HG02623 (cell line): ENCODE measurements around the gene RBM4.
A peak's percentile ranks its signal among the peaks of the same experiment; 100 is the strongest.
"Not testable (repeated sequence)": the region's sequence is repeated elsewhere in the genome, so short reads cannot be mapped to it uniquely, and the experiment has no call there.

Source experiments
- ATAC-seq: cut with Tn5 transposase; IDR thresholded peaks from one replicate; pipeline ENCODE4 v1.9.1; 2021; ENCODE audit warnings: moderate library complexity; ENCODE audit not compliant: unreplicated experiment

Gene RBM4

GRCh38 chr11:66638177-66639065, at the start of gene RBM4:
RBM4 (plus strand) TSS chr11:66638703; CDS start chr11:66639712, 1,009 bp downstream.
- peak; percentile 95 for ATAC-seq

GRCh38 chr11:66589315-66589714, 49.2 kb upstream of the RBM4 start:
- not testable (repeated sequence) for ATAC-seq

GRCh38 chr11:66589996-66590675, 48.4 kb upstream of the RBM4 start:
- ATAC-seq, result no peak

DNA sequence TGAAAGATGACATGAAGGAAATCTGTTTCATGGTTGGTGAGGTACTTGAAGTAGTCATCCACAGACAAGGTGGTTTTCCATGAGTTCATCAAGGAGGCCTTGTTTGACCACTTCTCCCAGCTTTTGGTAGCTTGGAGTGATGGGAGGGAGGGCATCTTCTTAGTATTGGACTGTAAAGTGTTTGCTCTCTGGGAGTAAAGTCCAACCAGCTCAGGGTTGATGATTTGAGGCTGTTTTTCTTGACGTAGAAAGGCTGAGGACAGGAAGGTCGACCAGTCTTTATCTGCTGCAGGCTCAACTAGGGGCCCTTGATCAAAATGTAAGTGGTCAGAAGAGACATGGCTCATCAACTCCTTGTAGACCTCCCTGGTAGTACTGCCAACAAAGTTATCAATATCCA, 47.3 kb upstream of the RBM4 start:
- ATAC-seq, result no peak

DNA sequence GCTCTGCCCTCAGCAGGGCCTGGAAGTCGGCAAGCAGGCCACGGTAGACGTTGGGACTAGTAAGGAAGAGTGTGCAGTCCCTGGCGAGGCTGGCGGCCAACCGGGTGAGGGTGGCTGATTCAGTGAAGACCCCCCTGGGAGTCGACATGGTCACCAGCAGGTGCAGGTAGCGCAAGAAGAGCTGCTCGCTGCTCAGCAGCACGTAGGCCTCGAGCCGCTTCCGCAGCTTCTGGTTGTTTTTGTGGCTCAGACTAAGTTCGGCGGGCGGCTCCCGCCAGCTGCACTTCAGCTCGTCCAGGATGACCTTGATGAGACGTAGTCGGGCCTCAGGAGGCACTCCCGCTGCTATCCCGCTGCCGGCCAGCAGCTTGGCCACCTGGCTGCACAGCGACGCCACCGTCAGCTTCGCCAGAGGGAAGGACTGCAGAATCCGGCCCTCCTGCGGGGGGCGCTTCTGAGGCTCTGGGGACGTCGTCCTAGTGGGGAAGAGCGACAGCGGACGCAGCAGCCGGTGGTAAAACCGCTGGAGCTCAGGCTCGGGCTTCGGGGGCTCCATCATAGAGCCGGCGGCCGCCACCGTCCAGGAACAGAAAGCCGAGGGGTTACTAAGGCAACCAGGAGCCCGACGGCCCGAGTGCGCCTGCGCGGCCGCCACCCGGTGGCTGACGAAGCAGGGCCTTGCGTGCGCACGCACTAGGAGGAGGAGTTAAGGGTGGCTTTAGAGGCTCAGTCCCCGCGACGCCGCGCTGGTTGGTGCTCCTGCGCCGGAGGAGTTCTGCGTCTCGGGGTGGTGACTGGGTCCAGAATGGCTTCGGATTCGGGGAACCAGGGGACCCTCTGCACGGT, 45.8 kb upstream of the RBM4 start, which contains the start of the genes CCDC87 and CCS:
Gene CCDC87 (minus strand): TSS at position 607 of the 846 bp plus-strand sequence. CDS start 48 bp downstream, at position 559.
Gene CCS (plus strand): TSS at position 729 of the 846 bp plus-strand sequence. CDS start 77 bp downstream, at position 806.
- ATAC-seq, result peak; percentile 88

GRCh38 chr11:66593303-66593635, 45.2 kb upstream of the RBM4 start:
- ATAC-seq, result no peak

- no peak for ATAC-seq
These were observed 44.9 kb upstream of the RBM4 start for GRCh38 chr11:66593650-66594049.

DNA sequence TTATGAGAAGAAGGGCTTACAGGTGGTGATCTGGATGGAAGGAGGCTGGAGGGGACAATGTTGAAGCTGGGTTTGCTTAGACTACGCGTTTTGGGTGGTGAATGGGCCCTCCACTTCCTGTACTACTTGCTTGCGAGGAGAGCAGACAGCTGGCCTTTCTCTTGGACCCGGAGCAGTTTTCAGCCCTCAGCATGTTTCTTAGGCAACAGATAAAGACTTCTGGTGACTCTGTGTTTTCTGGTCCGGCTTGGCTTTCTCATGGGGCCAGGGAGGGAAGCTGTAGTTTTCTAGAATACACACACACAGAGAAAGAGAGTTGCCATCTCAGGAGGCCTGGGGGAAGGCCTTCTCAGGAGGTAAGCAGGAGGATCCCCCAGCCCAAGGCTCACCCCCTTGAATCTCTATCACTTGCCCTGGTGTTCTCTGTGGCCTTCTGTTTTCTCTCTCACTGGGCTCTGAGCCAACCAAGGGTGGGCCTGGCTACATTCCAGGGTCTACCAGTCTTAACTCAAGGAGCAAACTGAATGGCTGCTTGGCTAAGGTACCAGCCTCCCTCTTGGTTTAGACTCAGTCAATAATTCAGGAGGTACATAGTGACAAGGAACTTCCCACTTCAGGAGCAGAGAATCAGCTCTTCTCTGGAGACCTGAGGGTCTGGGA, 43.1 kb upstream of the RBM4 start:
- ATAC-seq, result no peak

- ATAC-seq, result no peak
These were observed 39.5 kb upstream of the RBM4 start for GRCh38 chr11:66598993-66599392.

- ATAC-seq, result no peak
These were observed 38.3 kb upstream of the RBM4 start for GRCh38 chr11:66600219-66600618.

DNA sequence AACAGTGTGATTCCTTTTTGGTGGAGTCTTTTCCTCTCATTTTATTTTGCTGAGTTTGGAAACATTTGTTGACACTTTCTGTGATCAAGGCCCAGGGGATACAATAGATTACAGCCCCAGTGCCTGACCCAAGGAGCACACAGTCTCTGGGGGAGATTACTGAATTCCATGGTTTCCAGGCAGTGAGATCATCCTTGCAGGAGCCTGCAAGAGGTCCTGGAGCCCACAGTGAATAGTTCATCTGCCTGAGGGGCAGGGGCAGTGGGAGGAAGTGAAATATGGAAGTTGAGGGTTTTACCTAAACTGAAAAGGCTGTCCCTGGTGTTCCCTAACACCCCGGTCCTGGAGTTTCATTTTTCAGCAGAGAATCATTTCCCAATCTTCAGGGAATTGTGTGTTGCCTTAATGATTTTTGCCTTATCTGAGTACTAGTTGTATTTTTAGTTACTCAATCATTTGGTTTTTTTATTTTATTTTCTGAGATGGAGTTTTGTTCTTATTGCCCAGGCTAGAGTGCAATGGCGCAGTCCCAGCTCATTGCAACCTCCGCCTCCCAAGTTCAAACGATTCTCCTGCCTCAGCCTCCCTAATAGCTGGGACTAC, 37.8 kb upstream of the RBM4 start:
- ATAC-seq, result no peak

GRCh38 chr11:66603072-66603471, 35.4 kb upstream of the RBM4 start:
- ATAC-seq, result no peak

GRCh38 chr11:66604155-66604554, 34.3 kb upstream of the RBM4 start:
- ATAC-seq, result no peak

GRCh38 chr11:66606608-66607007, 31.9 kb upstream of the RBM4 start:
- not testable (repeated sequence) for ATAC-seq

DNA sequence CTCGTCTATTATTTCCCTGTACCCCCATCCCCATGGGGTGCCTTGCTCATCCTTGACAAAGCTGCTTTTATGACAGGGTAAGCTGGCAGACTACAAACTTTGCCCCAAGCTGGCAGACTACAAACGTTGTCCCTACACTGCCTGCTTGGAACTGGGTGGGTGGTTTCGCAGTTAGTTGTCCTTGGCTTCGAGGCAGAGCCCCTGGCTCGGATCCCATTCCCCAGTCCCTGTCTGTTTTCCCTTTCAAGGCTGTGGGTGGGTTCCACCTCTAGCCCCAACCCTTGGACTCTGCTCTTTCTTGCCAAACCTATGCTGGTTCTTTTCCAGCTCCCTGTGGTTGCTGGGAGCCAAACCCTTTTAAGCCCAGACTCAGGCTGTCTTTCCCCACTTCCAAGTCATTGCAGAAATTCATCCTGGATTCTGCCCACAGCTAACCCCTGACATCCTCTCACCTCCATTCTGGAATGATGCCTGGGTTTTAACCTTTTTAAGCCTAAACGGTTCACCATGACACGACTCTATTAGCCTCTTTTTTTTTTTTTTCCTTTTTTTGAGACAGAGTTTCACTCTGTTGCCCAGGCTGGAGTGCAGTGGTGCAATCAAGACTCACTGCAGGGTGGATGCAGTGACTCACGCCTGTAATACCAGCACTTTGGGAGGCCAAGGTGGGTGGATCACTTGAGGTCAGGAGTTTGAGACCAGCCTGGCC, 31.2 kb upstream of the RBM4 start:
- no peak for ATAC-seq

DNA sequence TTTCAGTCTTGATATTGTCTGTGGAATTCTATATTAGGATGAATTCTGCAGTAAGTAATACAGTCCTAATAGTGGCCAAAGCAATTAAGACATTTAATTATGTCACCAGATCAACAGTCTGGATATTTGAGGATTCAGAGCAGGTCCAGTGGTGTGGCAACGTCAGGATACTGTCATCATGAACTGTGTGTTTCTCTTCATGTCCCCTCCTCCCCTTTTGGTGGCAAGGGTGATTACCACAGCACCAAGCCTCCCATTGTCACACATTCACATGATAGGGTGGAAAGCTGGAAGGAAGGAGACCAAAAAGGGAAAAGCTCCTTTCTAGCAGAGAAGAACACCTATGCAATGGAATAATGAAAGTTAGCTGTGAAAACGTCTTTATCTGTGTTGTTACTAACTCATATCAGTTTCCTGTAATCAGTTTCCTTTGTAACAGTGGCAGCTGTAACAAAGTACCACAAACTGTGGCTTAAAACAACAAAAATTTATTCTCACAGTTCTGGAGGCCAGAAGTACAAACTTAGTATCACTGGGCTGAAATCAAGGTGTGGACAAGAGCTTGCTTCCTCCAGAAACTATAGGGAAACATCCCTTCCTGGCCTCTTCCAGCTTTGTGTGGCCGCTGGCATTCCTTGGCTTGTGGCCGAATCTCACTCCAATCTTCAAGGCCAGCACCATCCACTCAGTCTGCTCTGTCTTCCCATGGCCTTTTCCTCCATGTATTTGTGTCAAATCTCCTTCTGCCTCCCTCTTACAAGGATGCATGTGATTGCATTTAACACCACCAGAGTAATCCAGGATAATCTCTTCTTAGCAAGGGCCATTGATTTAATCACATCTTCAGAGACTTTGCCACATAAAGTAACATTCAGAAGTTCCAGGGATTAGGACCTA, 28.5 kb upstream of the RBM4 start:
- no peak for ATAC-seq

- no peak for ATAC-seq
These were observed 26.0 kb upstream of the RBM4 start for GRCh38 chr11:66612458-66612857.

GRCh38 chr11:66614073-66614472, 24.4 kb upstream of the RBM4 start:
- ATAC-seq, result no peak
